HepG2 (cell line): Measurements from ENCODE around the gene PITHD1. TPM values are rescaled to one million over a fixed set of nuclear protein-coding genes. Genes with fewer than 3 reads are reported as not detected.

ENCODE experiments used
- ARID5B ChIP-seq: IDR thresholded peaks from 2 replicates; pipeline ENCODE4 v1.4.0; 2020; ENCODE audit warnings: mild to moderate bottlenecking, missing genetic modification reagents
- CBFB ChIP-seq: sonication (generic); formaldehyde crosslinking; IDR thresholded peaks from 2 replicates; pipeline ENCODE4 v1.4.0; 2020; ENCODE audit warnings: missing genetic modification reagents
- DR1 ChIP-seq: sonication (generic); formaldehyde crosslinking; IDR thresholded peaks from 2 replicates; pipeline ENCODE4 v1.8.0; 2021; ENCODE audit warnings: mild to moderate bottlenecking, missing genetic modification reagents, inconsistent platforms
- HMGA1 ChIP-seq: sonication (generic); formaldehyde crosslinking; conservative IDR thresholded peaks from 2 replicates; pipeline ENCODE4 v1.4.0; 2020; ENCODE audit warnings: missing genetic modification reagents
- IRF9 ChIP-seq: sonication (generic); formaldehyde crosslinking; IDR thresholded peaks from 2 replicates; pipeline ENCODE4 v1.8.0; 2022; ENCODE audit warnings: missing genetic modification reagents, mild to moderate bottlenecking, borderline replicate concordance
- KAT8 ChIP-seq: IDR thresholded peaks from 2 replicates; pipeline ENCODE4 v1.6.1; 2016; ENCODE audit warnings: missing genetic modification reagents, missing compliant biosample characterization
- PBX2 ChIP-seq: IDR thresholded peaks from 2 replicates; pipeline ENCODE4 v1.6.1; 2016; ENCODE audit warnings: control low read depth
- PHF8 ChIP-seq: sonication (generic); formaldehyde crosslinking; IDR thresholded peaks from 2 replicates; pipeline ENCODE4 v1.5.0; 2020; ENCODE audit warnings: missing genetic modification reagents
- RFXANK ChIP-seq: IDR thresholded peaks from 2 replicates; pipeline ENCODE4 v1.6.1; 2016
- SNAPC4 ChIP-seq: sonication (generic); formaldehyde crosslinking; IDR thresholded peaks from 2 replicates; pipeline ENCODE4 v1.4.0; 2020; ENCODE audit warnings: mild to moderate bottlenecking, missing genetic modification reagents
- ZFP90 ChIP-seq: sonication (generic); formaldehyde crosslinking; IDR thresholded peaks from 2 replicates; pipeline ENCODE4 v1.8.0; 2022; ENCODE audit warnings: missing genetic modification reagents, mild to moderate bottlenecking, inconsistent platforms, borderline replicate concordance
- ZNF556 ChIP-seq: sonication (generic); formaldehyde crosslinking; IDR thresholded peaks from 2 replicates; pipeline ENCODE4 v1.4.0; 2020; ENCODE audit warnings: mild to moderate bottlenecking, missing genetic modification reagents, borderline replicate concordance
- ZNF598 ChIP-seq: sonication (generic); formaldehyde crosslinking; IDR thresholded peaks from 2 replicates; pipeline ENCODE4 v1.5.1; 2020; ENCODE audit warnings: mild to moderate bottlenecking, missing genetic modification reagents, borderline replicate concordance
- ZNF772 ChIP-seq: sonication (generic); formaldehyde crosslinking; IDR thresholded peaks from 2 replicates; pipeline ENCODE4 v1.5.0; 2020; ENCODE audit warnings: mild to moderate bottlenecking, missing genetic modification reagents
- ZNF773 ChIP-seq: sonication (generic); formaldehyde crosslinking; IDR thresholded peaks from 2 replicates; pipeline ENCODE4 v1.4.0; 2020; ENCODE audit warnings: missing genetic modification reagents, borderline replicate concordance
- polyA plus RNA-seq, 8 experiments: library from polyadenylated mRNA; depleted of rRNA in 3 of 8; stranded (reverse) in 7 of 8; unstranded in 1 of 8; fragments of >200 nt; fragmentation: Illumina TruSeq in 4 of 8; extraction: Trizol in 4 of 8; gene quantifications; 2 replicates each; pipeline versions ENCODE4 v1.2.1 to v1.2.3, GENCODE V29; 2011 to 2016; ENCODE audit warnings: low read depth in 4 of 8, missing spikeins in 1 of 8, mixed read lengths in 1 of 8; ENCODE audit not compliant: insufficient read depth in 1 of 8
- total RNA-seq, 5 experiments: library from RNA; depleted of rRNA; stranded (reverse); fragments of >200 nt; fragmentation: Illumina TruSeq; extraction: Trizol; gene quantifications; 2 replicates each; pipeline ENCODE4 v1.2.3, GENCODE V29; 2016; ENCODE audit warnings: low read depth in 1 of 5

PITHD1 gene
- total and polyA plus RNA-seq, 2 of the 13 experiments (the other 11 are each of a cell fraction or from before 2014, with no cell fraction given): 28.0 to 37.3 TPM

GRCh38 chr1:23800400-23801337 is 22.5 kb downstream of the PITHD1 start, which contains the start of gene GALE (continued):
- TF ChIP-seq SNAPC4 (peak; percentile 59; the same call in 1 of the 2 replicates), ZFP90 (no peak; the same call in 1 of the 2 replicates), ZNF773 (CRISPR knock-in tag) (no peak), PBX2 (CRISPR knock-in tag) (0 out of 2 replicates have a peak, but pooled peaks have one; percentile 17), ZNF598 (CRISPR knock-in tag) (no peak), IRF9 (CRISPR knock-in tag) (peak; percentile 21; the same call in 1 of the 2 replicates), ZNF556 (CRISPR knock-in tag) (no peak; the same call in 1 of the 2 replicates), DR1 (peak; percentile 98), KAT8 (CRISPR knock-in tag) (peak; percentile 84), ZNF772 (CRISPR knock-in tag) (peak; percentile 86), PHF8 (CRISPR knock-in tag) (peak; percentile 59; the same call in 1 of the 2 replicates), CBFB (CRISPR knock-in tag) (no peak), RFXANK (CRISPR knock-in tag) (no peak), HMGA1 (CRISPR knock-in tag) (no peak), ARID5B (CRISPR knock-in tag) (peak; percentile 41)
